ENCODE data around the gene XCR1.

The XCR1 gene

DNA sequence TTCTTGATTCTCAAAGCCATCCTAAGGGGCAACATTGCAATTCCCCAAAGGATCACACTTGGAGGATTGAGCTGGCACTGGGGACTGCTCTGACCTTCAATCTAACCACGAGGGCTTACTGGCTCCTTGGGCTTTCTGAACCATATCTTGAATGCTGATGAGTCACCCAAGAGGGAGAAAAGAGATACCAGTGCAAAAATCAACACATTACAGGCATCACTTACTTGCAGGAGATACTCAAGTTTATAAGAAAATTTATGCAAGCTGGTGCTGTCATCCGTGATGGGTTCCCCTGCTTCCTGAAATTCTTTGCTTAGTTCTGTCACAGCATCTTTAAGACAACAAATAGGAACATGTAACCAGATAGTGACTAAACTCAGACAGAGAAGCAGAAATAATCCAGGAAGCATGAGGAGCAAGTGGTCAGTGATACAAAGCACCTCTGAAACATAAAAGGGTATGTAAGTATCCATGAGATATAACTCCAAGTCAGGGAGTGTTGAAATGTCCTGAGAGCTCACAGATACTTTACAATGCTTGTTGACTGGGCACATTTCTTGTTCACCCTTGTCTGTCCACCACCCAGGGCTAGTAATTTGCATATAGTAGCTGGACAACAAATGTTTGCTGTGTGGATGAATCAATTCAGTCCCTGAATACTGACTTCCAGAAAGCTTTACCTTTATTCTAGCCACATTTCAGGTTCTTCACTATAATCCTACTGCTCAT lies 45.8 kb downstream of the XCR1 start:
- no peak for DNase-seq

DNA sequence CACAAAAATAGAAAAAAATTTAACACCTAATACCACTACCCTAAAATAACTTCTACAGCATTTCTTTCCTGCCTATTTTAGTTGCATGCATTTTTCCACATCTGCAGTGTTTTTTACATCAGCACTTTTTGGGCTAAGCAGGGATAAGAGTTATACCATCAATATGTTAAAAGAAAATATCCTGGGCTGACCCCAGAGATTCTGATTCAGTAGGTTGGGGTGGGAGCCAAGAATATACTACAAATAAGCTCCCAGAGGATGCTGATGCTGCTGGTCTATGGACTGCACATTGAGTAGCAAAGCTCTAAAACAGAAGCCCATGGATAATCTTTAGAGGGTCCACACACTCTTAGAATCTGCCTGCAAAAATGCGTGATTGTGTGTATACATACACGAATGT lies 46.5 kb downstream of the XCR1 start:
- DNase-seq = no peak

DNA sequence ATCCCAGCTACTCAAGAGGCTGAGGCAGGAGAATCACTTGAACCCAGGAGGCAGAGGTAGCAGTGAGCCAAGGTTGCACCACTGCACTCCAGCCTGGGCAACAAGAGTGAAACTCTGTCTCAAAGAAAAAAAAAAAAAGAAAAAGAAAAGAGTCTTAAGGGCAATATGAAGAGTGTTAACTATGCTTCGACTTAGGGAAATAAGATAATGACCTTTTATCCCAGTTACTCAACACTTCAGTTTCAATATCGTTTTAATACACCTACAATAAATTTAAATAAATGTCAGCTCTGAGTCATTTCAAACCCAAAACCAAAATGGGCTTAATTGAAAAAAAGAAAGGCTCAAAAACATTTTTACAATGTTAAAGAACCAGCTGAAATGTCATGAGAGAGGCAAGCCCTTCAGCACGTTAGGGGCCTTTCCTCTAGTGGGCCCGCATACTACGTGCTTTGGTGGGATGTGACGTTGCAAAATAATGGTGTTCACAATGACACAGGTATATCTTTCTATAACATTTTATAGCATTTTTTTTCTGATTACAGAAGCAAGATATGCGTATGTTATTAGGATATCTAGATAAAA lies 47.0 kb downstream of the XCR1 start:
- no peak for DNase-seq

DNA sequence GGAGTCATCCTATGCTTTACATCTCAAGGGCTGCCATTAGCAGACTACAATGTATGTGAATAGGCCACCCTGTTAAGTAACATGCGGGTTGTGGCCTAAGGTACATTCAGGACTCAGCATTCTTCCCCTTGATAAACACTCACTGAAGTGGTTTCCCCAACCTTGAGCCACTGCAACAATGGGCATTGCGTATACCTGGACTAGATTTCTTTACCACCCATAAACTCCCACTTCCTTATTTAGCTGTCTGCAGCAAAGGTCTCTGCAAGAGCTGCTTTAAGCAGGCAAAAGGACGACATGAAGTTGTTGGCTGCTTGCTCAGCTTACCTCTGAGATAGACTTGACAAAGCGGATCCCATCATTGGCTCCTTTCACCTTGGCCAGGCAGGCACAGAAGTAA lies 47.9 kb downstream of the XCR1 start:
- DNase-seq = no peak

- peak; percentile 38 for DNase-seq
Observed at GRCh38 chr3:45978006-45978761, 49.1 kb downstream of the XCR1 start.

DNA sequence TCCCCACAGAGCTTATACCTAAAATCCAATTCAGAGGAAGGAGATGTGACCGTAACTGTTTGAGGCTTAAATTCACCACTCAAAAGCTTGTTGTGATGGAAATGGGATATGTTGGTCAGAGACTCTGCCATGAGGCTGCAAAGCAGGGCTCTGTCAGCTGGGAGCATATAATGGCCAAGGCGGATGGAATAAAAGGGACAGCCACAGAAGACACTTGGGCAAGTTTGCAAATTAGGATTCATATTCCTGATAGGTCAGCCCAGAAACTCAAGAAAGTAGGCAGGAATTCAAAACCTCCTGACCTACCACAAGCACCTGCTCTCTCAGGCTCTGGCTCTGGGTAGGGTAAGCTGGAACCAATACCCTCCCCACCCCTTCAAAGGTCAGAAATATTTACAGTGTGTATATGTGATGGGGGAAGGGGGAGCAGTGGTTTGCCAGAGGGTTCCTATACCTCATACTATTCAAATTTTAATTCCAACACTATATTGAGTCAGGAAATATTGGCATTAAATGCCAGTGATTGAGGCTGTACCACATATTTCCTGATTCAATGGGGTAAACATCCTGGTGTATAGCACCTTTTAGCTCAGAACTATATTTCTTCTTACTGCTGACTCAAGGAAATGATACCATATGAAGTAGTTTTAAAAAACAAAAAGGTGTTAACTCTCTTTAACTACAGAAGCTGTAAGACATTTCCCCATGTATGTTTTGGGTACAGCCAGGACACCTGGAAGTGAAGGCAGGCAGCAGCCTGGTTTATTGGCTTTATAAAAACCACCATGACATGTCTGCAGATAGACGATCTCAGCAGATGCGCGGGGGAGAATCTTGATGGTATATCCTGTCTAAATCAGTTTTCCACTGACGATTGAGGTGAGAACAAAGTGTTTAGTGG lies 50.8 kb downstream of the XCR1 start:
- no peak for DNase-seq

DNA sequence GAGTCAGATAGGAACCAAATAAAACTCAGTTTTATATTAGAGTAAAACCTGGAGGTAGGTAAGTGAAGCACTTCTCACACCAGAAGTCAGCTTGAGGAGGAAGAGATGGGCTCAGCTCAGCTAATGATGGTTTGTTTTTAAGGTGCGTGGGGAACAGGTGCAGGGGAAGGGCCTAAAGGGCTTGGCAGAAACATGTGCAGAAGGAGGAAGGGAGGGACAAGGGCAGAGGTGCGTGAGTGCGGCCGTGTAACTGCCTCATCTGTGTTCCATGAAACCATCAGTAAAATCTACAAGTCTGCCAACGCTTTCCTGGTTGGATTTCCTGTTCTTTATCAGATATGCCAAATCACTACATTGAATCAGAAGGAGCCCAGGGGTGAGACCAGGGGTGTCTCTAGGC lies 51.6 kb downstream of the XCR1 start:
- DNase-seq = no peak

DNA sequence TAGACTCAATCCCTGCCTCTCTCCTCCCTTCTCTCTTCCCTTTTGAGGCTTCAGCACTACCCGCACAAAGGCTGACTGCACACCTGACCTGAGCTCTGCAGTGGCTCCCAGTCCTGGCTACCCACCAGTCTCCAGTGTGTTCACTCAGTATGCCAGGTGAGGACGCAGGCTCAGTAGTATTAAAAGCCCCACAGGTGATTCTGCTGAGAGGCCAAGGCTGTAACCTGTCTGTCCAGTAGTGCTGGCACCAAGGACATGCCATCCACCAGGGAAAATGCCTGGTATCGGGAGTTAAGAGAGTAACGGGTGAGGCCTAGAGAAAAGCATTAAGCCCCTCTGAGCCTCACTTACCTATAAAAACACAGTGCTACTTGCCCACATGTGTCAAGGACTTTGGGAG lies 52.6 kb downstream of the XCR1 start:
- no peak for DNase-seq

GRCh38 chr3:45972534-45973402 lies 54.5 kb downstream of the XCR1 start:
- no peak for DNase-seq

GRCh38 chr3:45969953-45970352 lies 57.3 kb downstream of the XCR1 start:
- no peak for DNase-seq

- DNase-seq = no peak
Observed at GRCh38 chr3:45969116-45969515, 58.2 kb downstream of the XCR1 start.

DNA sequence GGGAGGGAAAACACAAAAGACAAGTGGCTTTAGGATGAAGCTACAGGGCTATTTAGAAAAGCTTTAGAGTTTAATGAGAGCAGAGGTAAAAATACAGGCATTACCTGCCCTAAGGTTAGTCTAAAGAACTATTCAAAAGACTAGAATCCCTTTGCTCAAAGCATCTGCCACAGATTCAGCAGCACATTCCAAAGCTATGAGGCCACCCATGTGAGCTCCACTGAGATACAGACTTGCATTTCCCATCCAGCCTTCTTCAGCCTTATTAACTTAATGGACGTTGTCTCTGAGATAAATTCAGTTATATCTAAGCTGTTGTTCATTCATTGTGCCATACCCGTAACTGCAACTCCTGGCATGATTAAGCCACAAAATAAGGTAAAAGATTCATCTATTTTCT lies 58.6 kb downstream of the XCR1 start:
- no peak for DNase-seq

GRCh38 chr3:45968149-45968548 lies 59.1 kb downstream of the XCR1 start:
- DNase-seq = no peak

DNA sequence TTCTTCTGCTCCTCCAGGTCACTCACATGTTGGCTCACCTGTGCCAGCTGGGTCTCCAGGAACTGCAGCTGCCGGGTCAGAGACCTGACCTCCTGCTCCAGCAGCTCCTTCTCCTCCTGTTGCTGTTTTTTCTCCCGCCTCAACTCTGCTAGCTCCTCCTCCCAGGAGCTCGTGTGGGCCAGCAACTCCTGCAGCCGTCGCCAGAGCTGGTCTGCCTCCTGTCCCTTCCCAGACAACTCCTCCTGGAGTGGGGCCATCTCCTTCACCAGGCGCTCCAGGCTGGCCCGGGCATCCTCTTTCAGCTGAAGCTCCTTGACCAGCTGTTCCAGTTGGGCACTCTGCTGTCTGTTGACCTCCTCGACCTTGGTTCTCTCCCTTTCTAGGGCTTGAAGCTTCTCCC lies 59.6 kb downstream of the XCR1 start:
- DNase-seq = no peak
